SHP77 treated with DMSO at 0.1 percent for 48 hours (cell line): ENCODE measurements around the gene ADCY10.

Experiments used
- DNase-seq: peaks from one replicate; lab custom pipeline; 2025; lab: John Stamatoyannopoulos, UW

The ADCY10 gene

GRCh38 chr1:167775178-167775577 is 138.8 kb downstream of the ADCY10 start:
- DNase-seq, result no peak

GRCh38 chr1:167774710-167775109 is 139.2 kb downstream of the ADCY10 start:
- no peak for DNase-seq

- DNase-seq, result no peak
Observed at GRCh38 chr1:167773516-167773915, 140.4 kb downstream of the ADCY10 start.

GRCh38 chr1:167772436-167772835 is 141.5 kb downstream of the ADCY10 start:
- DNase-seq, result no peak

- no peak for DNase-seq
Observed at GRCh38 chr1:167770127-167770526, 143.8 kb downstream of the ADCY10 start.

- no peak for DNase-seq
Observed at GRCh38 chr1:167767761-167768160, 146.2 kb downstream of the ADCY10 start.

GRCh38 chr1:167766538-167766937 is 147.4 kb downstream of the ADCY10 start:
- no peak for DNase-seq

- DNase-seq, result no peak
Observed at GRCh38 chr1:167765496-167765895, 148.4 kb downstream of the ADCY10 start.

GRCh38 chr1:167764458-167765330 is 149.2 kb downstream of the ADCY10 start:
- DNase-seq, result no peak

GRCh38 chr1:167763525-167764220 is 150.3 kb downstream of the ADCY10 start:
- no peak for DNase-seq

GRCh38 chr1:167762061-167762746 is 151.7 kb downstream of the ADCY10 start:
- DNase-seq, result no peak

- DNase-seq, result no peak
Observed at GRCh38 chr1:167761400-167761799, 152.5 kb downstream of the ADCY10 start.
